T-helper 1 cell (primary cell): ENCODE measurements around the gene TXNDC5.
"Not testable (repeated sequence)": the region's sequence is repeated elsewhere in the genome, so short reads cannot be mapped to it uniquely, and the experiment has no call there.

Source experiments
- DNase-seq, 5 donors: peaks; one replicate each; pipeline ENCODE4 v3.0.0-alpha.2; 2012 to 2020

TXNDC5 gene

DNA sequence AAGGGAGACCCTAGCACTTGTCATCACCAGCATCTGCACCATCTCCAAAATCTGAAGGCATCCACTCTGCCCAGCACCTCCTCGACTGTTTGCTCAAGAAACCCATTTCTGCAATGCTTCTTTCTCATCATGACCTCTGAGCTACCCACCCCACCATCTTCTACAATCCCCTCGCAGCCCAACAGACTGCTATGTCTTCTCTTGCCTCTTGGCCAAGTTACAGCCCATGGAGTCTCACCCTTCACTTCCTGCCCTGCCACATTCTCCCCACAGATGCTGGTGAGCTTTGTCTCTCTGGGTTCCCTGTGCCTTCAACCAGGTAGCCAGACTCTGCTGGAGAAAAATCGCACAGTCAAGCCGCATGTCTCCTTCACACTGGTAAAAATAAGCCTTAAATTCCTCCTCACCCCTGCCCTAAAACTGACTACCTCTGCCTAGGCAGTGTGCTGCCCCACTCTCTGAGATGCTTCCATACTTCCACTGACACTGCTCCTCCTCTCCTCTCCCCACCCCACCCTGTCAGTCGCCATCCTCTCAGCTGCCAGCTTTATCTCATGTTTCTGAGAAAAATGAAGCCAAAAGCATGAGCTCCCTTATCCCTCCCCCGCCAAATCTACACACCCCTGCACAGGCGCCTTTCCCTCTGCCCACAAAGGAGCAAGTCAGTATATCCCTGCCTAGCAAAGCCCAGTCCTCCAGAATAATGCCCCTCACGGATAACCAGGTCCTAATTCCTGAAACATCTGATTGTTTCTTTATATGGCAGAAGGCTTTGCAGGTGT, 2.3 kb upstream of the TXNDC5 start:
- DNase-seq = no peak

DNA sequence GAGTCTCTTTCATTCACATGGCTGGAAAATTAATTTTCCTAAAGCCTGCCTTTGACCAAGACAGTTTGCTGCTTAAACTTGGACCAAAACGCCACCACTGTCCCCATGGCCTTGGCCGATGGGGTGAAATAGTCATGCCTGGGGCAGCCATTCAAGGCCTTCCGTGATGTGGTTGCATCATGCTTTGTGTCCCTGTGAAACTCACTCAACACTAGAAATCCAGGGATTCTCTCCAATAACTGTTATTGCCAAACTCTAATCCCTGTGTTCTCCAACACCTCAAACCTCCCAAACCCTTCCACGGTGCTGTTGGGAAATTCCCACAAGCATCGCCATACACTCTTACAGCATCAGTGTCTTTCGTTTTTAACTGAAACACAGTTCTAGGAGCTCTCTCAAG, 1.4 kb upstream of the TXNDC5 start:
- no peak for DNase-seq

DNA sequence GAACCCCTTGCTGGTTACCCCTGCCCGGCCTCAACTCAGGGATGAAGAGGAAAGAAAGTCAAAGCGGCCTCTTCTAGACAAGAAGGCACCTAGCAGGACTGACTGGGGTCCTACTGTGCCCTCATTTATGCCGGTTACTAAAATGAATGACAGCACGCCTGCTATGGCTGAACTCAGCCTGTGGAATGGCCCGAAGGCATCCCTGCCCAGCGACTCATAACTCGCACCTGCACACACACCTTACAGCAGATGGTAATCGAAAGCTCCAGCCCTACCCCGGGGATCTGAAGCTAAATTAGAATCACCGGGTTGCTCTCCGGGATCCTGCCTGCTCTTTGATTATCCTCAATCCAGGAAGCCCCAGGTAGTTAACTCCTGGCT, 747 bp upstream of the TXNDC5 start:
- DNase-seq = no peak

DNA sequence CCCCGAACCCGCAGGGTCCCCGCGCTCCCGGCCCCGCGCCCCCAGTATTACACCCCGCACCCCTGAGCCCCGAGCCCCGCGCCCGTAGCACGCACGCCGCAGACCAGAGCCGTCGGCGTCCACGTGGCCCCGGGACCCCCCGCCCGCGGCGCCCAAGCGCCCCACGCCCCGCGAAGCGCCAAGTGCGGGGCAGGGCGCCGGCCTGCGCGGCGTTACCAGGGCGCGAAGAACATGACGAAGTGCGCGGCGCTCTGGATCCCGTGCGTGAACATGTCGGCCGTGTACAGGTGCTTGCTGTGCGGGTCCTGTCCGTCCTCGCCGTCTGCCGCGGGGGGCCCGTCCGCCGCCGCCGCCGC, 312 bp downstream of the TXNDC5 start:
- DNase-seq = peak in 1 of 5 donors; percentile 33

DNA sequence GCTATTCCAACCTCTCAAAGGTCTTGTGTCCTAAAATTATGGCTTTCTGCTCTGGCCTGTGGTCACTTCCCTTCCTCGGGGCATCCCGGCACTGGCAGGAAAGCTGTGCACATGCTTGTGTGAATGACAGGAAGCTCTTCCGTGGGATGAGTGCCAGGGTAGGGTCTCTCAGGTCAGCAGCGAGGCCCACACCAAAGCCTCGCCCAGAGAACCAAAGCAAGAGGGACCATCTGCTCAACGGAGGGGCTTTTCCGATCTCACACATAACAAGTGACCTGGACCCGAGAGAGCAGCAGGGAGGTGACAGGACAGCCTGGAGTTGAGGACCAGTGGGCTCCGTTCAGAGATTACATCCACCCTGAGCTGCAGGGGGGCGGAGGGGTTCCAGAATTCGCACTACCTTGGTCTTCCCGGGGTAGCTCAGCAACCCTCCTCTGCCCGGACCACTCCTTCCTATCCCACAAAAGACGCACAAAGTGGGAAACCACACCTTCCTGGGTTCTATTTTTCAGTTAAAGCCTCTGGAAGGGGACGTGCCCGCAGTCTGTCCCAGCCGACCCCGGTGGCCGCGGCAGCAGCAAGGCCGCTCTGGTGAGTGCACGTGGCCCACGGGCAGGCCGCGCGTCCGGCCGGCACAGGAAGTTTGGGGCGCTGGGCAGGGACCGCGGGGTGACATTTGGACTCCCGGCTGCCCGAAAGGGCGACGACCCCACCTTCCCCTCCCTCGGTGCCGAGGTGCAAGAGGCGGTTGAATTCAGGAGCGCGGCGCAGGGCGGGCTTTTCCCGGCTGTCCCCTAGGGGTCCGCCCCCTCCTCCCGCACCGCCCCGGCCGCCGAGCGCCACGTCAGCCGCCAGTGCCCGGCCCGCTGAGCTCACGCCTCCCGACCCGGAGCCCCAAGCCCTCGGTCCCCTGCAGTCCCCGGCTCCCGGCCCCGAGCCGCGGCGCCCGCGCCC, 988 bp downstream of the TXNDC5 start:
- DNase-seq = peak in 3 of 5 donors; percentile 15 to 33 (median 18)

DNA sequence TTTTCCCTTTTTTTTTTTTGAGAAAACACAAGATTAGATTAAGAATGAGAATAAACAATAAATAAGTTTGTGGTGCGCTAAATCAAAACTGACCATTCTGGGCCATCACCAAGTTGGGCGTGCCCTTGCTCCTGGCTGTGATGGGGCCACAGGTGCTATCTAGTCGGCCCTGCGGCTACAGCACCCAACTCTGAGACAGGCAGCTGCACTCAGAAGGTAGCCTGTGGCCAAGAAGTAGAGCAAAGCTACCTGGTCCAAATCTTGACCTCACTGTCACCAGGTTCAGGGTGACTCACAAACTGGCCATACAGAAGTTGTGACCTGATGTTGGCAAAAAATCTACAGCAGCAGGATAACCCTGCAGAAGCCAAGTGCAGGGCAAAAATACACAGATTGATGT, 3.4 kb downstream of the TXNDC5 start:
- no peak for DNase-seq

DNA sequence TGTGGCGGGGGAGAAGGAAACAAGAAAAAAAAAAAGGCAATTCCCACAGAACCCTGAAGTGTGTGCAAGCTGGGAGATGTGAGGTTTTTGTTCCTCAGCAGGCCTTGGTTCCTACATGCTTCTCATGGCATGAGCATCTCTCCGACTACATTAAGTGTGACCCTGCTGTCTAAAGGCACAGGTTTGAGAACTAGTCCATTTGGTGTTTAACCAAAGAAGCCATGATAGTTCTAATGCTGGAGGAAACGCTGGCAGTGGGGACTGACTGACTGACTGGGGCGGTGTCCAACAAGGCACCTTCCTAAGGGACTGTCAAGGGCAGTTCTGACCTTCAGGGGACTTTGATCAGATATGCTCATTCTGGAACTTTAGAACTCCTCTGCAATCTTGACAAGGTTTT, 3.8 kb downstream of the TXNDC5 start:
- DNase-seq = no peak

DNA sequence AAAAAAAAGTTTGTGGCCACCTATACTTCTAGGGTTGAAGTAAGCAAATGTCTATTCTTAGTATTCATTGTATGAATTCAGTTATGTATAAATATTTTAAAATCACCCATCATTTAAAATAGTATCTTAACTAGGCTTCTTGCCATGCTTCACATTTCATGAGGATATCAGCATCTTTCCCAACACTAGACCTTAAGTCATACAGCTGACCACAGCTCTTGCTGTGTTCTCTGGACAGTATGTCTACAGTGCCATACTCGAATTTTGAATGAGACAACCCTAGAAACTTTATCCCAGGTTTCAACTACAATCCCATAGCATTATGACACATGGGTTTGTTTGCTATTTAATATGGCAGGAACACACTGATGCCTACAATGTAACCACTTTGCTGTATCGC, 5.2 kb downstream of the TXNDC5 start:
- DNase-seq = no peak

DNA sequence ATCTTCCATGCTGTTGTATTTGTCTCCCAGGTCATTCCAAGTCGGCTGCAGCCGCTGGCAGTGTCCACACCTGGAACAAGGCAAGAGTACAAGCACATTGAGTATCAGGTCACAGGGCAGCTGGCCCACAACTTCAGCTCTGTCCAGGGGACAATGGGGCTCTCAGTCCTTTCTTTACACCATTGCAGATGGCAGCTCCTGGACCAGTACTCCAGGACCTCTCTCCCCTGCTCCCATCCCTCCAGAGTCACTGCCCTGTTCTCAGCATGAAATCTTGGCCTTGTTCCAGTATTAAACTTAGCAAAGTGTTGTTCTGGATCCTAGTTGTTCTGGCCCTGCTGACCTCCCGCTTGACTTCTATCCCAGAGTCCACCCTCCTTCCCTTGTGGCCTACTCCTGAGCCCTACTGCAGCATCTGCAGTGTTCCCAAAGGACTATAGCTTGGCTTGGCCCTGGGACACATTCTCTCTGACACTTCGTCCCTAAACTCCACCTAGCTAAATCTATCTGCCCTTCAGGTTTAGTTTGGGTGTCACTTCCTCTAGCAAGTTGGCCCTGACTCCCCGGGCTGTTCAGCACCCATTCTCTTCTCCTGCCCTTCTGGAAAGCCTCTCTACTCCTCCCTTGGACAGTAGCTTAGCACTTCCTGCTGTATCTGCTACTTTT, 5.8 kb downstream of the TXNDC5 start:
- no peak for DNase-seq

DNA sequence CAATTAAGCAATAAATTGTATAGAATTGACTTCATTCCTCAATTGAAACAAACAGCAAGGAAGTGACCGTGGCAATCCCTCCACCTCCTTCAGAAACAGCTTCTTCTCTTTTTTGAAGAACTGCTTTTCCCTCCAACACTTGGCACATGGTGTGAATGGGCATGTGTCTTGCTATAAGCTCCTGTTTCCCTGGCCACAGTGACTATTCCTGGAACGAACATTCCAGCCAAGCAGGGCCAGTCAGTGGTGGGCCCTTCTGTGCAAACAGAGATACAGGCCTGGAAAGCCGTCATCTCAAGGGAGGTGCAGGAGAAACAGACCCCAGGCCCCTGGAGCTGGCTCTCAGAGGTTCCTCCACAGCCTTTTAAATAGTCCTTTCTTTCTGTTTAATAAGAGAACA, 6.9 kb downstream of the TXNDC5 start:
- DNase-seq = no peak

DNA sequence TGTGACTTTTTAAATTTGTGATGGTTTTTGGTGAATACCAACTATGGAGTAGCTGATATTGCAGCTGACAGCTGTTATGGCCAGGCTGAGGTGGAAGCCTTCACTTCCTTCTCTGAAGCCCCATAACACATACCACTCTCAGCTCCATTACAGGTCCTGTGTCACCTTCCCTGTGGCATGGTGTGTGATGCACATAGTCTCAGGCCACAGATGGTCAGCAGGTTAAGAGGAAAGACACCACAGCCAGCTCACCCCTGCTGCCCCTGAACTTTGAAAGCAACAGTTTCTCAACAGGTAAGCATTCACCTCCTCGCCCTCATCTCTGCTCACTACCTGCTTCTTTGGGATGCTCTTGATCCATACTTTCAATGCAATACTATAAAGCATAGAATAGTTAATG, 7.7 kb downstream of the TXNDC5 start:
- no peak for DNase-seq

DNA sequence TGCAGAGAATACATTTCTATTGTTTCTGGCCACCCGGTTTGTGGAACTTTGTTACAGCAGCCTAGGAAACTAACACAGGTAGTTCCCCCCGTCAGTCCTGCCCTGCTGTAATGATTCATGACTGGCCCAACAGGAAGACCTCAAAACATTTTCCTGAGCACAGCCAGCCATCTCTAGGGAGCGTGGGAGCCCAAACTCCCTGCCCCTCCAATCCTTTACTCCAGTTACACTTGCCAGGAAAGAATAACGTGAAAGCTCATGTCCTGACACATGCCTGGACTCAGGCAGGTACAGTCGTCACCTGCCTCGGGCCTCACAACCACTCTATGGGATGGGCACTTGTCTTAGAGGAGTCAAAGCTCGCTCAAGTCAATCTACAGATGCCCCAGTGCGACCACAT, 8.4 kb downstream of the TXNDC5 start:
- DNase-seq = no peak

DNA sequence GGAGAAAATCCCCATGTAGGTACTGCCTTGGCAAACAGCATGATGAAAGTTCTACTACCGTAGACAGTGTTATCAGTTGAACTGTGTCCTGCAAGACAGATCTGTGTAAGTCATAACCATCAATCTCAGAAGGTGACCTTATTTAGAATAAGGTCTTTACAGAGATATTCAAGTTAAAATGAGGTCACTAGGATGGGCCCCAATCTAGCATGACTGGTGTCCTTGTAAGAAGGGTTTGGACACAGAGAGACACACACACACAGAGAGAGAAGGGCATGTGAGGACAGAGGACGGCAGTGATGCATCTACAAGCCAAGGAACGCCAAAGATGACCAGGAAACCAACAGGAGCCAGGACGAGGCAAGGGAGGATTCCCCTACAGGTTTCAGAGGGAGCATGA, 8.8 kb downstream of the TXNDC5 start:
- DNase-seq = no peak

DNA sequence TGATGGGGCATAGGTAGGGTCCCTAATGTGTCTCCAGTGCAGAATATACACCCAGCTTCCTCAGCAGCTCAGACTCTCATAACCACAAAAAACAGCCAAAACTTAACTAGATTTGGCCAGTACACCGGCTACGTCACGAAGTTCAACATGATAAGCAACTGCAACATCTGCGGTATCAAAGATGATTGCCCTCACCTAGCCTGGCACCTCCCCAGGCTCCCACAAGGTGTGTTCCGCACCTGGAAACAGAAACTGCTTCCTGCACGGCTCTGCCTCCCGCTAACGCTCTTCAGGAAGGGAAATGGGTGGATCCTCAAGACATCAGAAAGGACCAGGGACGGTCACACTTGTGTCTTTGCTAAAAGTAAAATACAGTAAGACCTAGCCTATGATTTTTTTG, 9.5 kb downstream of the TXNDC5 start:
- no peak for DNase-seq

DNA sequence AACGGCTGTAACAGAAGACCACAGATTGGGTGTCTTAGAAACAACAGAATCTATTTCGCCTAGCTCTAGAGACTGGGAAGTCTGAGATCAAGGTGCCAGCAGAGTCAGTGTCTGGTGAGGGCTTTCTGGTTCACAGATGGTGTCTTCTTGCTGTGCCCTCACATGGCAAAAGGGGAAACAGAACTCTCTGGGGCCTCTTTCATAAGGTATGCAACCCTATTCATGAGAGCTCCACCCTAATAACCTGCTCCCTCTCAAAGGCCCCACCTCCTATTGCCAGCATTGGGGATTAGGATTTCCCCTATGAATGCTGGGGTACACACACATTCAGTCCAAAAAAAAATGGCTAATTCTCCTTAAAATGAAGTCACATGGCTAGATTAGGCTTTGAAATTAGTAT, 10.0 kb downstream of the TXNDC5 start:
- no peak for DNase-seq

DNA sequence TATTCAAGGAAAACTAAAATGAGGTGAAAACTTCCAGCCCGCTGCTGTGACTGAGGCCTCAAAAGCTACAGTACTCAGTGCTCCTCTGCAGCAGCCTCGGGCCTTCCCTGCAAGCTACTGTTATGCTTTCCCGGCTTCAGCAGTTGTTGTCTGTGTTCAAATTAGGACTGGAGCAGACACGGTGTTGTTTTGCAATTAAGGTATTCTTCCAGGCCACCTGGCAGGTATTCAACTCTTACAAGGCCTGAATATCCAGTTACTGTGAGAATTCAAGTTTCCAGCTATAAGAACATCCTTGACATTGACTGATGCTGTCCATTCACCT, 10.7 kb downstream of the TXNDC5 start:
- no peak for DNase-seq

DNA sequence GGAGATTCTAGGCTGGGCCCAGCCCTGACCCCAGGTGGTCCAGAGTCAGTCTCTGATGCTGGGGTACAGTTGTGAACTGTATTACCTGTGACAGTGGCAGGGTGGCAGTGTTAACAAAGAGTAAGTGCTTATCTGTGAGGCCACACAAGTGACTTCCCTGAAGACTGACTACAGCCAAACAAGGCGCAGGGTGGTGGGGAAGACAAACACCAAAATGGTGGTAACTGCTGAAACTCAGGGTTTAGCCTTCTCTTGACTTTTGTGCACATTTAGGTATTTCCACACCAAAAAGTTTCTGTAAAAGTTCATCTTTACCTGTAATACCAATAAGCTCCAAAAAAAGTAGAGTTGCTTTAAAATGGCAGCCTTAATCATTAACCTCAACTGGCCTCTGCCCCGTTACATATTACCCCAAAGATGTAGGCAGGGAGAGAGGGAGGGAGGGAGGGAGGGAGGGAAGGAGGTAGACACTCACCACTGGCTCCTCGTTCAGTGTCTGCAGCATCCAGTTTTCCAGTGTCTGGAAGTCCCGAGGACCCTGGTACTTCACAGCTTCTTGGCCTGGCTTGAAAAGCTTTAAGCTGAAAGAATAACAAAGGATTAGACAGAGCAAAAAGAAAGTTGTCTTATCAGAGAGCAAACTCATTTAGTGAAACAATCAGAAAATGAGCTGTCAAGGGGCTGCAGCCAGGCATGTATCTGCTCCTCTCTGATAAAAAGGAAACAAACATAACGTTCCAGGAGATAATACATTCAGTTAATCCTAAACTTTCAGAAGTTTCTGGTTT, 11.3 kb downstream of the TXNDC5 start:
- DNase-seq = no peak

DNA sequence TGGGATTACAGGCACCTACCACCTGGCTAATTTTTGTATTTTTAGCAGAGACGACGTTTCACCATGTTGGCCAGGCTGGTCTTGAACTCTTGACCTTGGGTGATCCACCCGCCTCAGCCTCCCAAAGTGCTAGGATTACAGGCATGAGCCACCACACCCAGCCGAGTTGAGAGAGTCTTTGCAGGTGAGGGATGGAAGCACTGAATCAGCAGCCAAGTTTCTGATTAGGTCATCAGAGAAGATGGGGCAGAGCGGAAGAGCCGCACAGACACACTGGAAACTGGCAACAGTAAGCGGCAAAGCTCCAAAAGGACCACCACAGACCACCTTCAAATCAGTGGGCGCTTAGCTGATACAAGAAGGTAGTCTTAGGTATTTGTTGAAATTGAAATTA, 12.4 kb downstream of the TXNDC5 start:
- not testable (repeated sequence) for DNase-seq

DNA sequence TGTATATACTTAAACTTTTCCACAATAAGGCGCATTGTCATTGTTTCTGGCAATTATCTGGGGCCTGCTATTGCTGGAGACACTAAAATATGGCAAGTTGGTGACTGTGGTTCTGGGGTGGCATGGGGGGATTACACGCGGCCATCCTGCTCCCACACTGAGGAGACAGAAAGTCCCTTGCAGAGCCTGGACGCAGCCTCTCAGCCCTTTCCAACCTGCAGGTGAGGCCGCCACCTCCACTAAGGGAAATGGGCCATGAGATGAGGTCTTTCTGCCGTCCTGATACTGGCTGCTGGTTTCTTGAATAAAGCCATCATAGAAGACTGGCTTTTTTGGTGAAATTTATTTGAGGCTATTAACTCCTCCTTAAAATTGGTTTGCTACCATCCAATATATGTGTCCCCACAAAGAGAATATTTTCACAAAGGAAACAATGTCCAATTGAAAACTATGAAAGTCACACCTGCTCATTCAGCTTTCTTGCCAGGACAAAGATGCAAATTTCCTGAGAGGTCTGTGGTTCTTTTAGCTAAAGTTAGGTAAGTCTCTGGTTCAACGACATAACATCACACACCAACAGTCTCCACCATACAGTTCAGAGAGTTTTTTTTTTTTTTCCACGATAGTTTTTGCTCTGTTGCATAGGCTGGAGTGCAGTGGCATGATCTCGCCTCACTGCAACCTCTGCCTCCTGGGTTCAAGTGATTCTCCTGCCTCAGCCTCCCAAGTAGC, 13.0 kb downstream of the TXNDC5 start:
- no peak for DNase-seq

DNA sequence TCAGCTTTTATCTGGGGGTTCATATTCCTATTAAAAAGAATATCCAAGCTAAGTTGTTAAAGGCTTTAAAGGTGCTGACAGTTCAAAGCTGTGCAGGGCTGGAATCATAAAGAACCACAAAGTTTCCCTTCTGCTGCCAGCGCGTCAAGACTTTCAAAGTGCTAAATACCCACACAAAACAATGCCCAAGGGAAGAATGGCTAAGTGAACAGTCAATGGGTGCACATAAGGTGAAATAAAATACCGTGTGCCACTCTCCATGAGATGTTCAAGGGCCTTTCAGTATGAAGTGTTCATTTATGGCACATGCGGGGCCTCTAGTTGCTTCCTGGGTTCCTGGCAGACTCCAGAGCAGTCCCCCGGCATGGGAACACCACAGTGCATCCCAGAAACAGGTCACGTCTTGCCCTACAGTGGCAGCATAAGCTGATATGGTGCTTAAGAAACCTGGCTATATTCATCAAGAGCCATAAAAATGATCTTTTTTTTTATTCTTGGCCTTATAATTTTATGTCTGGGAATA, 14.1 kb downstream of the TXNDC5 start:
- no peak for DNase-seq

DNA sequence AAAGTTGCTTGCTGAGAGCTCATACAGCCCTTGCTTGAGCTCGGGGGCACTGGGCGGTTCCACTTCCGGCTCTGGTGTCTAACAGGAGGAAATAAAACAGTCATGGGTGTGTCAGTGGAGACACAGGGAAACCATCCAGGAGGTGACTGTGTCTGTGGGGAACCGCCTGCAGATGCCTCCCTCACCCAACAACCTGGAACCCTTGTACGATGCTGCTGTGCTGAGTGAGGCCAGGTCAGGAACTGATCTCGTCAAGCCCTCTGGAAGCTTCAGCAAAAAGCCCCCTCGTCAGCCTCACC, 15.5 kb downstream of the TXNDC5 start:
- DNase-seq = no peak
